ENCODE measurements around the gene MYO18B. TPM values are rescaled to one million over a fixed set of nuclear protein-coding genes. Genes with fewer than 3 reads are reported as not detected.

MYO18B gene
- total RNA-seq, 1 donor from 2014 or later = 0.17 TPM

GRCh38 chr22:25777870-25778269, 35.9 kb downstream of the MYO18B start:
- DNase-seq = peak; percentile 74

GRCh38 chr22:25779426-25779825, 37.4 kb downstream of the MYO18B start:
- no peak for DNase-seq

GRCh38 chr22:25779890-25780289, 37.9 kb downstream of the MYO18B start:
- DNase-seq = no peak

- no peak for DNase-seq
Measured at GRCh38 chr22:25780673-25781072, 38.7 kb downstream of the MYO18B start.

- no peak for DNase-seq
Measured at GRCh38 chr22:25781801-25782200, 39.8 kb downstream of the MYO18B start.

GRCh38 chr22:25782831-25783230, 40.8 kb downstream of the MYO18B start:
- no peak for DNase-seq

GRCh38 chr22:25783856-25784255, 41.9 kb downstream of the MYO18B start:
- no peak for DNase-seq

- DNase-seq = no peak
Measured at GRCh38 chr22:25786165-25786564, 44.2 kb downstream of the MYO18B start.

- DNase-seq = no peak
Measured at GRCh38 chr22:25791556-25791955, 49.6 kb downstream of the MYO18B start.

- no peak for DNase-seq
Measured at GRCh38 chr22:25795478-25795877, 53.5 kb downstream of the MYO18B start.

GRCh38 chr22:25797498-25798290, 55.7 kb downstream of the MYO18B start:
- DNase-seq = no peak

GRCh38 chr22:25800766-25801165, 58.8 kb downstream of the MYO18B start:
- DNase-seq = no peak

GRCh38 chr22:25802018-25802417, 60.0 kb downstream of the MYO18B start:
- no peak for DNase-seq

GRCh38 chr22:25804676-25805075, 62.7 kb downstream of the MYO18B start:
- no peak for DNase-seq

- no peak for DNase-seq
Measured at GRCh38 chr22:25806579-25806978, 64.6 kb downstream of the MYO18B start.

GRCh38 chr22:25814685-25815084, 72.7 kb downstream of the MYO18B start:
- no peak for DNase-seq

GRCh38 chr22:25815561-25815960, 73.6 kb downstream of the MYO18B start:
- DNase-seq = no peak

- no peak for DNase-seq
Measured at GRCh38 chr22:25816522-25817059, 74.6 kb downstream of the MYO18B start.

- no peak for DNase-seq
Measured at GRCh38 chr22:25817092-25817943, 75.3 kb downstream of the MYO18B start.

- no peak for DNase-seq
Measured at GRCh38 chr22:25818541-25818940, 76.6 kb downstream of the MYO18B start.

GRCh38 chr22:25822344-25822743, 80.4 kb downstream of the MYO18B start:
- DNase-seq = no peak

GRCh38 chr22:25823276-25823675, 81.3 kb downstream of the MYO18B start:
- no peak for DNase-seq

GRCh38 chr22:25824828-25825423, 82.9 kb downstream of the MYO18B start:
- no peak for DNase-seq
